ENCODE results near the gene NACC1.

NACC1 gene

DNA sequence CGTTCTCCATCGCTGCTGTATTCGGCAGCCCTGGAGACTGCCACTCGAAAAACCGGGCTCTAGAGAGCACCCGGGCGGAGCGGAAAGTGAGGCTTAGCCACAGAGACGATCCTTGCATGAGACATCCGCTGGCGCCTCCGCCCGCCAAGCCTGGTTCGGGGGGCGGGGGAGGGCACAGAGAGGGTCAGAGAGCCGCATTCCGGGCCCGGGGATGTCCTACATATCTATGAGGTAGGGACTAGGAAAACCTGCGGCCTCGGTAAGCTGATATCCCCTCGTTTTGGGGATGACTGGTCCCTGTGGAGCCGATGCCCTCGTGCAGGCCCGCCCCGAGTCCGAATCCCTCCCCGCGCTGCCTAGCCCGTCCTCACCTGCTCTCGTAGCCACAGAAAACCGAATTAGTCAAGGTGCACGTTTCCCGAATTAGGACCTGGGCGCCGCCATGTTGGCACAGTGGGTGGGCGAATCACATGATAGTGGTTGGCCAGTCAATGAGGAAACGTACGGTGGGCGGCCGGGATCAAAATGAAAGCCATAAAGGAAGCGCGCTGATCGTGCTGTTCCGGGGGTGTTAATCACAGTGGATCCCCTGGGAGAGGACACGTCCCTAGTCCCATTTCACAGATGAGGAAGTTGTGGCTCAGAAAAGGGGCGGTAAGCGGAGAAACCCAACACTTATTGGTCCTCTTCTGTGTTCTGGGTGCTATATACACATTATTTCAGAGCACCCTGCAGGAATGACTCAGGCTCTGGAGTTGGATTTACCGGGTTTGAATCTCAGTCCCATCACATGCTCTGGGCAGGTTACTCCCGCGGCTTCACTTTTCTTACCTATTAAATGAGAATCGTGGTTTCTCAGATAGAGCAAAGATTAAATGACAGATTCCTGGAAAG lies 1.5 kb upstream of the NACC1 start, which contains the start of gene TRMT1:
TSS of gene TRMT1 (minus strand) at position 459 of the 894 bp plus-strand sequence. CDS start at position 118, 341 bp downstream.
- peak within 1 kb of the TSS; percentile 87 for H3K27ac ChIP-seq
- TF ChIP-seq, protein P1, sequence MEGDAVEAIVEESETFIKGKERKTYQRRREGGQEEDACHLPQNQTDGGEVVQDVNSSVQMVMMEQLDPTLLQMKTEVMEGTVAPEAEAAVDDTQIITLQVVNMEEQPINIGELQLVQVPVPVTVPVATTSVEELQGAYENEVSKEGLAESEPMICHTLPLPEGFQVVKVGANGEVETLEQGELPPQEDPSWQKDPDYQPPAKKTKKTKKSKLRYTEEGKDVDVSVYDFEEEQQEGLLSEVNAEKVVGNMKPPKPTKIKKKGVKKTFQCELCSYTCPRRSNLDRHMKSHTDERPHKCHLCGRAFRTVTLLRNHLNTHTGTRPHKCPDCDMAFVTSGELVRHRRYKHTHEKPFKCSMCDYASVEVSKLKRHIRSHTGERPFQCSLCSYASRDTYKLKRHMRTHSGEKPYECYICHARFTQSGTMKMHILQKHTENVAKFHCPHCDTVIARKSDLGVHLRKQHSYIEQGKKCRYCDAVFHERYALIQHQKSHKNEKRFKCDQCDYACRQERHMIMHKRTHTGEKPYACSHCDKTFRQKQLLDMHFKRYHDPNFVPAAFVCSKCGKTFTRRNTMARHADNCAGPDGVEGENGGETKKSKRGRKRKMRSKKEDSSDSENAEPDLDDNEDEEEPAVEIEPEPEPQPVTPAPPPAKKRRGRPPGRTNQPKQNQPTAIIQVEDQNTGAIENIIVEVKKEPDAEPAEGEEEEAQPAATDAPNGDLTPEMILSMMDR (conservative IDR thresholded peaks at IDR 0.05; ENCODE audit: low read depth), result no peak
- CTCF ChIA-PET, result interaction anchor here (0.7 to 0.8 kb wide), 3 partner anchors 15 to 58 kb away, joined by 3 to 9 read pairs (median 4); no protein-coding TSS in a partner anchor
- POLR2A ChIA-PET (ENCODE audit: low non-redundant PET), result interaction anchor here (1.4 to 1.5 kb wide), 2 partner anchors 36 to 39 kb away, joined by 5 to 6 read pairs; no protein-coding TSS in a partner anchor
- DNase-seq (ENCODE audit: low spot score), result peak; percentile 99

DNA sequence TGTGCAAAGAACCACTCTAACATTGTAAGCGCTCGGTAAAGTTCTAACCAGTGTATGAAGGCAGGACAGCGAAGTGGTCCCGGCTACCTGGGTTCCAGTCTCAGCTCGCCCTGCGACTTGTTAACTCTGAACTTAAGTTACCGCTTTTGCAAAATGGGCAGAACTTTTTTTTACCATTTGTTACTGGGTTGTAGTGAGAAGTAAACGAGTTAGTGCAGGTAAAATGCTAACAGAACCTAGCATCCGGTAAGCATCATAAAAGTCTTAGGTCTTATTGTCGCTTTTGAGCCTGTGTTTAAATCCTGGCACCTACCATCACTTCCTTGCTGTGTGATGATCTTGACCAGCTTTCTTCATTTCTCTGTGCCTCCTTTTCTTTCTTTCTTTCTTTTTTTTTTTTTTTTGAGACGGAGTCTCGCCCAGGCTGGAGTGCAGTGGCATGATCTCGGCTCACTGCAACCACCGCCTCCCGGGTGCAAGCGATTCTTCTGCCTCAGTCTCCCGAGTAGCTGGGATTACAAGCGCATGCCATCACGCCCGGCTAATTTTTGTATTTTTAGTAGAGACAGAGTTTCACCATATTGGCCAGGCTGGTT lies 790 bp upstream of the NACC1 start:
- CTCF ChIA-PET, result interaction anchor here (0.6 to 1.2 kb wide), 4 partner anchors 11 to 35 kb away, joined by 3 to 5 read pairs (median 4); no protein-coding TSS in a partner anchor
- no peak for DNase-seq (ENCODE audit: low spot score)
- TF ChIP-seq, protein P1 (conservative IDR thresholded peaks at IDR 0.05; ENCODE audit: low read depth), result no peak
- H3K27ac ChIP-seq, result peak overlapping the region; percentile 87
- POLR2A ChIA-PET (ENCODE audit: low non-redundant PET), result interaction anchor here (1.0 to 1.5 kb wide), 4 partner anchors 15 to 38 kb away, joined by 3 to 8 read pairs (median 6); partner anchors contain the start of genes IER2 and STX10

DNA sequence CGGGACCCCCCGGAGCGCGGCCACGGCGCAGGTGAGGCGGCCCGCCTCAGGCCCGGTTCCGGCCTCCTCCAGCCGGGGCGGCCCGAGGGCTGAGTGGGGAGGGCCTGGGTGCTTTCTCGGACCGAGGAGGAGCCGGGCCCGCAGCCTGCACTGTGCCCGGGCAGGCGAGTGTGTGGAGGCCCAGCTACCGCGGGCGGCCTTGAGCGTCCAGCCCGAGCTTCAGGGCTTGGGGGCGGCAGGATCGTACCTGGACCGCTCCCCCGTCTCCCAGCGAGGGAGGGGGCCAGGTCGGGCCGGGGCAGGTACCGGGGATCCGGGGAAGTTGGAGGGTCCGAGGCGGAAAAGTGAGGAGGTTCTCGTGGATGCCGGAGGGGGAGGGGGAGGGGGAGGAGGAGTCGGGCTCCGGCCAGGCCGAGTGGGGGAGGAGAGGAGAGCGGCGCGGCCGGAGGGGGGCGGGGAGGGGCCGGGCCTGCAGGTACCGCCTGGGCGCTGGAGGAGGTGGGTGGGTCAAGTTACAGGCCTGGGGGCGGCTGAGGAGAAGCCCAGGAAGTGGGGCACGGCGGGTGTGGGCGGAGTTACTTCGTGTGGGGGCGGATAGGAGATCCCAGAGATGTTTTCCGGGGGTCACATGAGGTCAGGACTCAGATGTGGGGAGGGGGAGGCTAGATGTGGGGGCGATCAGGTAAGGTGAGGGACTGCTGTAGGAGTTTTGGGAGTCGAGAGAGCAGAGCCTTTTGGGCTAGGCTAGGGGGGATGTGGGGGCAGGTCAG lies 545 bp downstream of the NACC1 start:
- ChIA-PET CTCF (interaction anchor here (1.2 kb wide), 1 partner anchor 9 kb away, joined by 5 read pairs; no protein-coding TSS in a partner anchor), POLR2A (ENCODE audit: low non-redundant PET) (interaction anchor here (1.0 to 1.5 kb wide), 3 partner anchors 14 to 34 kb away, joined by 3 to 8 read pairs (median 5); partner anchors contain the start of genes IER2 and STX10)
- peak overlapping the region; percentile 87 for H3K27ac ChIP-seq
- DNase-seq (ENCODE audit: low spot score), result peak; percentile 76
- TF ChIP-seq, protein P1 (conservative IDR thresholded peaks at IDR 0.05; ENCODE audit: low read depth), result no peak

DNA sequence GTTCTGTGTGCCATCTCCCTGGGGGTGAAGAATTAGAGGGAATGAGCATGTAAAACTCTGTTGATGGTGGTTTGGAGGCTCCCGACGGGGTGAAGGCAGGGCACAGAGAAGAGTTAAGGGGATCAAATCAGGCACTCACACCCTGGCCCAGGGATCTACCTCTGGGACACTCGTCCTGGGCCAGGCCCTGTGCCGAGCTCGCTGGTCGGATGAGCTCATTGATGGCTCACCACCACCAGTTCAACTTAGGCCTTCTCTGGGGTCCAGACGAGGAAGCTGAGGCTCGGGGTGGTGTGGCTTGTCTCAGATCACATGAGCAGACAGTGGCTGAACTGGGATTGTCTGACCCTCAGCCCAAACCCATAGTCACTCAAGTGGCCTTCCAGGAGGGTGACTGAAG lies 1.6 kb downstream of the NACC1 start:
- ChIA-PET CTCF (no interaction called here), POLR2A (ENCODE audit: low non-redundant PET) (interaction anchor here (0.6 kb wide), 1 partner anchor 51 kb away, joined by 3 read pairs; no protein-coding TSS in a partner anchor)
- peak overlapping the region; percentile 87 for H3K27ac ChIP-seq

DNA sequence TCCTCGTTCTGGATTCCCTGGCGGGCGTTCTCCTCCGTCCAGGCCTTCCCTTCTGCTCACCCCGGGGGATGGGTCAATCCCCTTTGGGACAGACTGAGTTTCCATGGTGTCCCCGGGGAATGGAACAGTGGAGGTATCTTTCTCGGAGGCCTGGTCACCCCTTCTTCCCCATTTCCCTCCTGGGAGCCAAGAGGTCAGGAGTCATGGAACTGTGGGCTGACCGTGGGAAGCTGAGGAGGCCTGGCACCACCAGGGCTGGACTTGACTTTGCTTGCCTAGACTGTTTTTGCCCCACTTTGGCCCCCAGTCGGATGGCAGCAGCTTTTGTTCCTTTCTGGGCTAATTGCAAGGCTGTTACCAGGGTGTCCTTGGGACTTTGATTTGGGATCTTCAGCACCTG lies 2.0 kb downstream of the NACC1 start:
- TF ChIP-seq, protein P1 (conservative IDR thresholded peaks at IDR 0.05; ENCODE audit: low read depth), result no peak
- peak overlapping the region; percentile 87 for H3K27ac ChIP-seq
- CTCF ChIA-PET, result no interaction called here
- no peak for DNase-seq (ENCODE audit: low spot score)
- POLR2A ChIA-PET (ENCODE audit: low non-redundant PET), result interaction anchor here (0.6 kb wide), 1 partner anchor 51 kb away, joined by 3 read pairs; no protein-coding TSS in a partner anchor

More for the DNA sequence above, 1.6 kb downstream of the NACC1 start:
- TF ChIP-seq, protein P1 (conservative IDR thresholded peaks at IDR 0.05; ENCODE audit: low read depth), result no peak
- DNase-seq (ENCODE audit: low spot score), result no peak

All from RWPE1 (cell line).